ENCODE measurements around the gene PTPRD.

Gene PTPRD

DNA sequence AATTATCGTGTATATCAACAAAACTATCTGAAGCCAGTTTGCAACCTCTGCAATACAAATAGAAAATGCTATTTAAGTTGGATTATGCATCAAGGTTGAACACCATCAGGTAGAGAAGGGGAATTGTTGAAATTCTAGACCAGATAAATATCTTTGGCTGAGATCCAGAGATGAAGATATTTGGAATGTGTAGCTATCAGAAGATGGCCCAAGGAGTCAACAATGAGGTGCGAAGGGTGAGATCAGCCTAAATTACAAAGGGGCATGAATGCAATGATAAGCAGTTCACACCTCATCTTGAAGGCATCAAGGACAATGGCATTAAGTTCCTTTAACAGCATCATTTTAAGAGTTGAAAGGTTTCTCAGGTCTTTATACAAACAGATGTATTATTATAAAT is 2241.1 kb downstream of the PTPRD start:
- DNase-seq (ENCODE audit: insufficient read length, low spot score) = no peak
- FAIRE-seq = no peak
- TF ChIP-seq CTCF (IDR thresholded peaks at IDR 0.05; ENCODE audit: insufficient read depth, missing control alignments) = no peak

- no peak for FAIRE-seq
- no peak for DNase-seq (ENCODE audit: insufficient read length, low spot score)
- TF ChIP-seq CTCF (IDR thresholded peaks at IDR 0.05; ENCODE audit: insufficient read depth, missing control alignments) = no peak
These were observed 2246.5 kb downstream of the PTPRD start for GRCh38 chr9:8366161-8366926.

DNA sequence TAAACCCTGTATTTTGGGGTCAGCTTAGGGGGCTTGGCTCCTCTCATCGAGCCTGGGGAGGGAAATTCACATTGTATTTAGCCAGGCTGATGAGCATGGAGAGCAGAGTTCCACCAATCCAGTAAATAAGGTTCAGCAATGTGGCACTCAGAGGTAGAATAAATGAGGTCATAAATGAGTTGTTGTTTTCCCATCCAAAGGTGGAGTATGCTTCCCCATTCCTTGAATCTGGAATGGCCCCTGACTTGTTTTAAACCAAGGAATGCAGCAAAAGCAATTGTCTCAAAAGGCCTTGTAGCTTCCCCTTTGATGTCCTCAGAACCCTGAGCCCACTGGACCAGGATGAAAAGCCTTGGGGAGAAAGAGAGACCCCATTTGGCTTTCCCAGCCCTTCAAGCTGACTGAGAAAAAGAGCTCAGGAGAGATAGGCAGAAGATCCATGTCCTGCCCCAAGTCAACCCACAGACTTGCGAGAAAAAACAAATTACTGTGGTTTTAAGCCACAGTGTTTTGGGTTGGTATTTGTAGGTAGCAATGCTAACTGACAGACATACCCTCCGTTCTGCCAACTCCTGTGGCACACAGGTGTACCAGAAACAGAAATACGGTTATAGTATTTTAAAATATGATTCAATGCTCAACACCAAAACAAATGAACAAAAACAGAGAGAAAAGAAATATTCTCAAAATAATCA is 2247.2 kb downstream of the PTPRD start:
- DNase-seq (ENCODE audit: insufficient read length, low spot score) = no peak
- no peak for TF ChIP-seq CTCF (IDR thresholded peaks at IDR 0.05; ENCODE audit: insufficient read depth, missing control alignments)
- no peak for FAIRE-seq

DNA sequence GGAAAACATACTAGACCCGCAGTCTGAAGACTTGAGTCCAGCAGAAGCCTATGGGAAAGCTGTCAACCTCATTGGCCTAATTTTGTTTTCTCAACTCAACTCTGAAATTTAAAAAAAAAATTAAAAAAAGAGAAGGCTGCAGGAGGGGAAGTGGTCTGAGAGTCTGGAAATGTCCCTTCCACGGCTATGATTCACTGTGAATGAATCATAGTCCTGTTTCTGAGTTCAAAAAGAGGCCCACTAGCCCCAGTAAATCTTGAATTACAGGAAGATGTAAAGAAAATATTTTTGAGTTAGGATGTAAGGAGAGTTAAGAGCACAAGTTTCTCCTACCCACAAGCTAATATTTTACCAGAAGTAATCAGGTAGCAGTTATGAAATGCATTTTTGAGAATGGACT is 2247.8 kb downstream of the PTPRD start:
- no peak for FAIRE-seq
- DNase-seq (ENCODE audit: insufficient read length, low spot score) = no peak
- TF ChIP-seq CTCF (IDR thresholded peaks at IDR 0.05; ENCODE audit: insufficient read depth, missing control alignments) = no peak

GRCh38 chr9:8364026-8364752 is 2248.6 kb downstream of the PTPRD start:
- TF ChIP-seq CTCF (IDR thresholded peaks at IDR 0.05; ENCODE audit: insufficient read depth, missing control alignments) = no peak
- no peak for DNase-seq (ENCODE audit: insufficient read length, low spot score)
- no peak for FAIRE-seq

GRCh38 chr9:8362250-8362649 is 2250.6 kb downstream of the PTPRD start:
- TF ChIP-seq CTCF (IDR thresholded peaks at IDR 0.05; ENCODE audit: insufficient read depth, missing control alignments) = no peak
- no peak for FAIRE-seq
- no peak for DNase-seq (ENCODE audit: insufficient read length, low spot score)
